Activated B cell treated with CpG ODN at 0.5 μM for 24 hours (primary cell): Measurements from ENCODE around the gene FCHO1. TPM values are rescaled to one million over a fixed set of nuclear protein-coding genes. Genes with fewer than 3 reads are reported as not detected.

Source experiments
- ATAC-seq: fragments of 200-7000 bp; cut with Tn5 transposase; one replicate; pipeline ENCODE4 v1.10.0; 2021; ENCODE audit warnings: low read depth, mild to moderate bottlenecking, moderate library complexity
- CTCF ChIA-PET: fragments of 350-600 bp; sonication (Branson Sonifier 250); formaldehyde crosslinking; loops from one replicate; lab custom pipeline; 2021; ENCODE audit warnings: antibody characterized with exemption; lab: Charles Lee
- POLR2A ChIA-PET: fragments of 350-600 bp; sonication (Branson Sonifier 250); formaldehyde crosslinking; loops from one replicate; lab custom pipeline; 2021; ENCODE audit warnings: antibody characterized with exemption; lab: Charles Lee
- DNase-seq: peaks from one replicate; pipeline ENCODE4 v3.0.0; 2022
- H3K27ac Mint-ChIP-seq: one replicate; pipeline ENCODE4 v1.8.0; 2020; ENCODE audit warnings: mixed read lengths
- H3K27me3 Mint-ChIP-seq: one replicate; pipeline ENCODE4 v1.8.0; 2021; ENCODE audit warnings: mixed read lengths
- H3K36me3 Mint-ChIP-seq: one replicate; pipeline ENCODE4 v1.8.0; 2021; ENCODE audit warnings: low read depth, mixed read lengths
- H3K4me1 Mint-ChIP-seq: one replicate; pipeline ENCODE4 v1.8.0; 2021; ENCODE audit warnings: mixed read lengths
- H3K4me3 Mint-ChIP-seq: one replicate; pipeline ENCODE4 v1.8.0; 2020; ENCODE audit warnings: mild to moderate bottlenecking, mixed read lengths
- H3K9me3 Mint-ChIP-seq: one replicate; pipeline ENCODE4 v1.8.0; 2020; ENCODE audit warnings: mixed read lengths
- intact Hi-C: fragments of 100-400 bp; cut with micrococcal nuclease; formaldehyde crosslinking; loops from one replicate; pipeline ENCODE4 v1.15.1; 2024
- total RNA-seq: library from RNA; stranded (reverse); gene quantifications from 2 replicates; pipeline ENCODE4 v1.2.3, GENCODE V29; 2022
- TF ChIP-seq, protein P1 (sequence below): fragments of 200-600 bp; IDR thresholded peaks from one replicate; pipeline ENCODE4 v1.8.0; 2022; ENCODE audit warnings: antibody characterized with exemption, mild to moderate bottlenecking

The FCHO1 gene
- total RNA-seq, 1 donor from 2014 or later, result 103 TPM

DNA sequence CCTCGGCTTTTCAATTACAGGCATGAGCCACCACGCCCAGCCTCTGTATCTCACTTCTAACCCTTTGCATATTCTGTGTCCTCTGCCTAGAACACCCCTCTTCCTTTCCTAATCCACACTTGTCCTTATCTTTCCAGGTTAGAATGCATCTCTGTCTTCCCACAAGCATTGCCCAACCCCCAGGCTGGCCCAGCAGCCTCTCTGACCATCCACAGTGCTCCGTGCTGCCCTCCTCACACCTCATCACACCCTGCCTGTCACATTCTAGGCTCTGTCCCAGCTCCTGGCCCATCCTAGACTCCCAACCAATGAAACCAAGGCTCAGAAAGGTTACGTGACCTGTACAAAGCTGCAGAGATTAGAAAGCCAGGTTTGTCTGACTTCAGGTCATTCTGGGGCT, 85.3 kb downstream of the FCHO1 start:
- no peaks in the 10 kb centered on the region for H3K27me3 Mint-ChIP-seq
- peaks cover 85% of the 10 kb centered on the region for H3K36me3 Mint-ChIP-seq
- no peak for ATAC-seq
- H3K4me1 Mint-ChIP-seq, result peaks cover 3% of the 10 kb centered on the region
- peak overlapping the region; percentile 6 for H3K27ac Mint-ChIP-seq
- ChIA-PET CTCF (no interaction called here), POLR2A (no interaction called here)
- no peak for DNase-seq
- no peaks in the 10 kb centered on the region for H3K9me3 Mint-ChIP-seq
- intact Hi-C loops, result no loop called here
- no peak overlapping the region for H3K4me3 Mint-ChIP-seq
- TF ChIP-seq, protein P1, sequence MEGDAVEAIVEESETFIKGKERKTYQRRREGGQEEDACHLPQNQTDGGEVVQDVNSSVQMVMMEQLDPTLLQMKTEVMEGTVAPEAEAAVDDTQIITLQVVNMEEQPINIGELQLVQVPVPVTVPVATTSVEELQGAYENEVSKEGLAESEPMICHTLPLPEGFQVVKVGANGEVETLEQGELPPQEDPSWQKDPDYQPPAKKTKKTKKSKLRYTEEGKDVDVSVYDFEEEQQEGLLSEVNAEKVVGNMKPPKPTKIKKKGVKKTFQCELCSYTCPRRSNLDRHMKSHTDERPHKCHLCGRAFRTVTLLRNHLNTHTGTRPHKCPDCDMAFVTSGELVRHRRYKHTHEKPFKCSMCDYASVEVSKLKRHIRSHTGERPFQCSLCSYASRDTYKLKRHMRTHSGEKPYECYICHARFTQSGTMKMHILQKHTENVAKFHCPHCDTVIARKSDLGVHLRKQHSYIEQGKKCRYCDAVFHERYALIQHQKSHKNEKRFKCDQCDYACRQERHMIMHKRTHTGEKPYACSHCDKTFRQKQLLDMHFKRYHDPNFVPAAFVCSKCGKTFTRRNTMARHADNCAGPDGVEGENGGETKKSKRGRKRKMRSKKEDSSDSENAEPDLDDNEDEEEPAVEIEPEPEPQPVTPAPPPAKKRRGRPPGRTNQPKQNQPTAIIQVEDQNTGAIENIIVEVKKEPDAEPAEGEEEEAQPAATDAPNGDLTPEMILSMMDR, result no peak

DNA sequence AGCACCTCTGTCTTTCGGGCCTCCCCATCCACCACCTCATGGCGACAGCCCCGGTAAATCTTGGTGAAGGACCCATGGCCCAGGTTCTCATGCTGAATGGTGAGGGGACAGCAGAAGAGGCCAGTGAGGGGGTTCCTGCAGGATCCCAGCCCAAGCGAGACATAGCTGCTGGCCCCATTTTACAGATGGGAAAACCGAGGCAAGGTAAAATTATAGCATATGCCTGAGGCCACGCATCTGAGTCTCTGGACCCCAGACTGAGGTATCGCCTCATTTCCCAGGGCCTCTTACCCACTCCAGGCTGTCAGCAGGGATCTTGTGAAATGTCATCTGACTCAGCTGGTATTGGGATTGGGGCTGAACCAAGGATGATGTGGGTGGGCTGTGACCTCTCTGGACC, 86.7 kb downstream of the FCHO1 start:
- peaks cover 3% of the 10 kb centered on the region for H3K4me1 Mint-ChIP-seq
- peaks cover 80% of the 10 kb centered on the region for H3K36me3 Mint-ChIP-seq
- H3K27ac Mint-ChIP-seq, result no peak overlapping the region
- DNase-seq, result no peak
- H3K27me3 Mint-ChIP-seq, result no peaks in the 10 kb centered on the region
- no peak overlapping the region for H3K4me3 Mint-ChIP-seq
- ChIA-PET CTCF (interaction anchor here (0.7 kb wide), 1 partner anchor 13 kb away, joined by 3 read pairs; no protein-coding TSS in a partner anchor), POLR2A (interaction anchor here (1.9 kb wide), 1 partner anchor 10 kb away, joined by 10 read pairs; the partner anchor contains the start of gene JAK3)
- TF ChIP-seq, protein P1, result no peak
- ATAC-seq, result no peak
- H3K9me3 Mint-ChIP-seq, result no peaks in the 10 kb centered on the region
- intact Hi-C loops, result no loop called here

Other genes starting within 250 kb of the FCHO1 start
- gene PGLS, start 239.8 kb upstream of the FCHO1 start, total RNA-seq, result 107 and 111 TPM in 2 replicates
- gene COLGALT1, start 195.8 kb upstream of the FCHO1 start, total RNA-seq, result 69.2 and 80.3 TPM in 2 replicates
- gene UNC13A, start 63.1 kb upstream of the FCHO1 start, total RNA-seq, result 0.02 and 0.04 TPM in 2 replicates
- 65.6 and 80.5 TPM in 2 replicates for gene MAP1S, start 32.0 kb upstream of the FCHO1 start, total RNA-seq
- not detected in 2 replicates for gene B3GNT3, start 43.7 kb downstream of the FCHO1 start, total RNA-seq
- gene INSL3, start 70.0 kb downstream of the FCHO1 start, total RNA-seq, result 3.6 and 4.1 TPM in 2 replicates
- 213 and 256 TPM in 2 replicates for gene JAK3, start 96.5 kb downstream of the FCHO1 start, total RNA-seq
- gene RPL18A, start 108.4 kb downstream of the FCHO1 start, total RNA-seq, result 4,113 and 4,404 TPM in 2 replicates
- 0.09 and 0.12 TPM in 2 replicates for gene SLC5A5, start 120.5 kb downstream of the FCHO1 start, total RNA-seq
- 49.9 and 59.5 TPM in 2 replicates for gene CCDC124, start 181.5 kb downstream of the FCHO1 start, total RNA-seq
- gene KCNN1, start 215.6 kb downstream of the FCHO1 start, total RNA-seq, result 0.17 TPM in 1 of 2 replicates, not detected in the other